ENCODE results near the gene DNM2. TPM values are rescaled to one million over a fixed set of nuclear protein-coding genes. Genes with fewer than 3 reads are reported as not detected.

Gene DNM2
- polyA plus RNA-seq, 2 of the 4 experiments (the other 2 are of a cell fraction): 32.9 to 58.5 TPM

- no peak overlapping the region for H3K4me3 ChIP-seq
- H3K9me3 ChIP-seq: no peaks in the 10 kb centered on the region
- no peak overlapping the region for H3K27ac ChIP-seq
- ChIA-PET POLR2A (no interaction called here), CTCF (interaction anchor here (0.8 to 1.3 kb wide), 4 partner anchors 12 to 100 kb away, joined by 3 to 7 read pairs (median 3); no protein-coding TSS in a partner anchor)
- ATAC-seq (no peak), FAIRE-seq (no peak), DNase-seq (ENCODE audit: low read depth in 1 of 2, low spot score in 1 of 2) (no peak)
- no peak overlapping the region for H3K4me2 ChIP-seq
- WGBS (ENCODE audit: missing lambda C conversion rate): 95% methylated on average over 14 of the region's 15 CpGs
- TF ChIP-seq PHF8 (IDR thresholded peaks at IDR 0.05; ENCODE audit: borderline replicate concordance, low read depth): no peak
- TF ChIP-seq FOSL2 (IDR thresholded peaks at IDR 0.05): no peak
- TF ChIP-seq FOSL2 (CRISPR knock-in tag; IDR thresholded peaks at IDR 0.05): no peak
- no peak for TF ChIP-seq KDM1A (IDR thresholded peaks at IDR 0.05; ENCODE audit: low read depth)
- no peak for TF ChIP-seq TP53 (CRISPR knock-in tag; IDR thresholded peaks at IDR 0.05)
- TF ChIP-seq NPAS2 (CRISPR knock-in tag; IDR thresholded peaks at IDR 0.05; ENCODE audit: borderline replicate concordance): no peak
- TF ChIP-seq HDAC2 (IDR thresholded peaks at IDR 0.05): no peak
- TF ChIP-seq JUN (IDR thresholded peaks at IDR 0.05): no peak
- TF ChIP-seq KDM5A (IDR thresholded peaks at IDR 0.05): no peak
- no peak for TF ChIP-seq HEYL (CRISPR knock-in tag; IDR thresholded peaks at IDR 0.05)
- TF ChIP-seq MAFK (IDR thresholded peaks at IDR 0.05; ENCODE audit: partially characterized antibody): no peak
- H3K4me1 ChIP-seq: no peaks in the 10 kb centered on the region
Measured at GRCh38 chr19:10680545-10681135, 37.2 kb upstream of the DNM2 start.

- Histone ChIP-seq H3K9me3 (no peaks in the 10 kb centered on the region), H3K4me1 (no peaks in the 10 kb centered on the region), H3K27ac (no peak overlapping the region), H3K4me3 (no peak overlapping the region), H3K4me2 (no peak overlapping the region)
- ATAC-seq (no peak), FAIRE-seq (no peak), DNase-seq (ENCODE audit: low read depth in 1 of 2, low spot score in 1 of 2) (no peak)
- CTCF ChIA-PET: interaction anchor here (1.0 to 1.7 kb wide), 6 partner anchors 11 to 100 kb away, joined by 3 to 7 read pairs (median 4); no protein-coding TSS in a partner anchor
- 90% methylated on average over 3 of the region's 4 CpGs for WGBS (ENCODE audit: missing lambda C conversion rate)
- TF ChIP-seq HES2 (IDR thresholded peaks at IDR 0.05) (no peak), HMGXB4 (CRISPR knock-in tag; IDR thresholded peaks at IDR 0.05; ENCODE audit: borderline replicate concordance) (no peak), E2F6 (IDR thresholded peaks at IDR 0.05; ENCODE audit: borderline replicate concordance, low read depth) (no peak), ZFP36 (IDR thresholded peaks at IDR 0.05; ENCODE audit: borderline replicate concordance, partially characterized antibody) (no peak), USF2 (IDR thresholded peaks at IDR 0.05) (no peak), REST (IDR thresholded peaks at IDR 0.05) (no peak), ESRRA (IDR thresholded peaks at IDR 0.05; ENCODE audit: borderline replicate concordance, low read length) (no peak), CHD2 (IDR thresholded peaks at IDR 0.05; ENCODE audit: low read length, partially characterized antibody) (no peak), HEYL (CRISPR knock-in tag; IDR thresholded peaks at IDR 0.05) (no peak), MAFK (IDR thresholded peaks at IDR 0.05; ENCODE audit: partially characterized antibody) (no peak), FOXS1 (CRISPR knock-in tag; IDR thresholded peaks at IDR 0.05) (no peak), RAD21 (conservative IDR thresholded peaks at IDR 0.05 in 1 of 2, IDR thresholded peaks at IDR 0.05 in 1 of 2) (no peak), MYC (IDR thresholded peaks at IDR 0.05; ENCODE audit: borderline replicate concordance, low read length) (no peak), ZSCAN20 (CRISPR knock-in tag; IDR thresholded peaks at IDR 0.05) (no peak), EP300 (IDR thresholded peaks at IDR 0.05) (no peak), PHF8 (IDR thresholded peaks at IDR 0.05; ENCODE audit: borderline replicate concordance, low read depth) (no peak), GATA3 (IDR thresholded peaks at IDR 0.05; ENCODE audit: borderline replicate concordance) (no peak)
- POLR2A ChIA-PET: no interaction called here
Measured at GRCh38 chr19:10681658-10682057, 36.2 kb upstream of the DNM2 start.
